ENCODE data around the gene HTR2A.

The HTR2A gene

DNA sequence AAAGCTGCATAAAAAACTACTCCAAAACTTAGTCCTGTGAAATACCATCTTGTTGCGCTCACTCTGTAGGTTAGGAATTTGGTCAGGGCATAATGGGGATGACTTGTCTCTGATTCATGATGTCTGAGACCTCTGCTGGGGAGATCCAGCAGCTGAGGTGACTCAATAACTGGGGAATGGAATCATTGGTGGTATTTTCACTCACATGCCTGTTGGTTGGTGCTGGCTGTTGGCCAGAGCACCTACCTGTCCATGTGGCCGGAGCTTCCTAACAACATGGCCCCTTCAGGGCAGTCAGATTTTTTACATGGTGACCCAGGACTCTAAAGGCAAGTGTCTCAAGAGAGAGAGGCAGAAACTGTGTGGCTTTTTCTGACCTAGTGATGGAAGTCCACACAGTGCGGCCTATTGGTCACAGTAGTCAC, 92.5 kb downstream of the HTR2A start:
- no peak overlapping the region for H3K4me3 ChIP-seq (ENCODE audit: insufficient read depth, low read length, poor library complexity, severe bottlenecking)
- no peaks in the 10 kb centered on the region for H3K27me3 ChIP-seq (ENCODE audit: low read length)
- no peaks in the 10 kb centered on the region for H3K9me2 ChIP-seq (replicated peaks; ENCODE audit: insufficient read depth, low read length)
- no peak overlapping the region for H3K9ac ChIP-seq (ENCODE audit: low read length)
- no peaks in the 10 kb centered on the region for H3K79me2 ChIP-seq (ENCODE audit: insufficient read depth, low read length)
- no peak overlapping the region for H3K27ac ChIP-seq (ENCODE audit: low read depth, low read length)
- TF ChIP-seq EZH2phosphoT487 (conservative IDR thresholded peaks at IDR 0.05; ENCODE audit: low read length): no peak
- TF ChIP-seq, protein P1, sequence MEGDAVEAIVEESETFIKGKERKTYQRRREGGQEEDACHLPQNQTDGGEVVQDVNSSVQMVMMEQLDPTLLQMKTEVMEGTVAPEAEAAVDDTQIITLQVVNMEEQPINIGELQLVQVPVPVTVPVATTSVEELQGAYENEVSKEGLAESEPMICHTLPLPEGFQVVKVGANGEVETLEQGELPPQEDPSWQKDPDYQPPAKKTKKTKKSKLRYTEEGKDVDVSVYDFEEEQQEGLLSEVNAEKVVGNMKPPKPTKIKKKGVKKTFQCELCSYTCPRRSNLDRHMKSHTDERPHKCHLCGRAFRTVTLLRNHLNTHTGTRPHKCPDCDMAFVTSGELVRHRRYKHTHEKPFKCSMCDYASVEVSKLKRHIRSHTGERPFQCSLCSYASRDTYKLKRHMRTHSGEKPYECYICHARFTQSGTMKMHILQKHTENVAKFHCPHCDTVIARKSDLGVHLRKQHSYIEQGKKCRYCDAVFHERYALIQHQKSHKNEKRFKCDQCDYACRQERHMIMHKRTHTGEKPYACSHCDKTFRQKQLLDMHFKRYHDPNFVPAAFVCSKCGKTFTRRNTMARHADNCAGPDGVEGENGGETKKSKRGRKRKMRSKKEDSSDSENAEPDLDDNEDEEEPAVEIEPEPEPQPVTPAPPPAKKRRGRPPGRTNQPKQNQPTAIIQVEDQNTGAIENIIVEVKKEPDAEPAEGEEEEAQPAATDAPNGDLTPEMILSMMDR (IDR thresholded peaks at IDR 0.05; ENCODE audit: insufficient read depth, low read length, poor library complexity, severe bottlenecking): no peak
- H4K20me1 ChIP-seq (ENCODE audit: low read depth, low read length): no peaks in the 10 kb centered on the region
- H3K36me3 ChIP-seq (ENCODE audit: low read length): no peaks in the 10 kb centered on the region
- H3F3A ChIP-seq (ENCODE audit: insufficient read depth): no peaks in the 10 kb centered on the region
- H3K4me2 ChIP-seq (ENCODE audit: low read depth, low read length, poor library complexity, severe bottlenecking): no peak overlapping the region
- no peaks in the 10 kb centered on the region for H3K9me3 ChIP-seq (ENCODE audit: insufficient read depth, low read length)
- no peak overlapping the region for H2AFZ ChIP-seq (ENCODE audit: low read depth, low read length, severe bottlenecking)

DNA sequence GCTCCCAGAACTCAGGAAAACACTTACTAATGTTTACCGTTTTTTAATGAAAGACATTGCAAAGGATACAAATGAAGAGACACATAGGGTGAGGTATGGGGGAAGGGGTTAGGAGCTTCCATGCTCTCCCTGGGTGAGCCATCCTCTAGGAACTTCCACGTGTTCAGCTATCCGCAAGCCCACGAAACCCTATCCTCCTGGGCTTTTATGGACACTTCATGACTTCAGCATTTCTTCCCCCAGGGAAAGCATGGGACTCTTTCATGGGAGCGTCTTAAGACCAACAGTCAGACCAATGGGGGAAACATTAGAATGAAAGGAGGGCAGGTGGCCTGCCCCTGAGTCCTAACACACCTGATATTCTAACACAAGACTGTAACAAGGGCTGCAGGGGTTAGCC, 93.3 kb downstream of the HTR2A start:
- Histone ChIP-seq H3K9me3 (ENCODE audit: insufficient read depth, low read length) (no peaks in the 10 kb centered on the region), H3K9ac (ENCODE audit: low read length) (no peak overlapping the region), H3K4me2 (ENCODE audit: low read depth, low read length, poor library complexity, severe bottlenecking) (no peak overlapping the region), H3K27me3 (ENCODE audit: low read length) (no peaks in the 10 kb centered on the region), H3K4me3 (ENCODE audit: insufficient read depth, low read length, poor library complexity, severe bottlenecking) (no peak overlapping the region), H2AFZ (ENCODE audit: low read depth, low read length, severe bottlenecking) (no peak overlapping the region), H3F3A (ENCODE audit: insufficient read depth) (no peaks in the 10 kb centered on the region), H3K36me3 (ENCODE audit: low read length) (no peaks in the 10 kb centered on the region), H4K20me1 (ENCODE audit: low read depth, low read length) (no peaks in the 10 kb centered on the region), H3K27ac (ENCODE audit: low read depth, low read length) (no peak overlapping the region), H3K79me2 (ENCODE audit: insufficient read depth, low read length) (no peaks in the 10 kb centered on the region), H3K9me2 (replicated peaks; ENCODE audit: insufficient read depth, low read length) (no peaks in the 10 kb centered on the region)
- no peak for TF ChIP-seq EZH2phosphoT487 (conservative IDR thresholded peaks at IDR 0.05; ENCODE audit: low read length)
- TF ChIP-seq, protein P1 (IDR thresholded peaks at IDR 0.05; ENCODE audit: insufficient read depth, low read length, poor library complexity, severe bottlenecking): no peak

DNA sequence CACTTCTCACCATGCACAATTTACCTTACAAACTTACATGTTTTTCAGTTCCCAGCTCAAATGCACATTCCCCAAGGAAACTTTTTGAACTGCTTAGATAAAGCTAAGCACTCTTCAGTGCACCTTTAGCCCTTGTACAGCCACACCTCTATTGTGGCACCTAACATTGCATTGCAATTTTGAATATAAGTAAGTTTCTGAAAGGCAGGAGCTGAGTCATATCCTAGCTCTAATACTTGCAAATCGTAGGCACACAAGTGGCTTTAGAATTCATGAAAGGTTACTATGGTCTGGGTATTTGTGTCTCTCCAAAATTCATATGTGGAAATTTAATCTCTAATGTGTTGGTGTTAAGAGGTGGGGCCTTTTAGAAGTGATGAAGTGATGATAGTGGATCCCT, 95.0 kb downstream of the HTR2A start:
- H3K4me3 ChIP-seq (ENCODE audit: insufficient read depth, low read length, poor library complexity, severe bottlenecking): no peak overlapping the region
- H3K9me2 ChIP-seq (replicated peaks; ENCODE audit: insufficient read depth, low read length): no peaks in the 10 kb centered on the region
- H2AFZ ChIP-seq (ENCODE audit: low read depth, low read length, severe bottlenecking): no peak overlapping the region
- no peak overlapping the region for H3K27ac ChIP-seq (ENCODE audit: low read depth, low read length)
- no peaks in the 10 kb centered on the region for H4K20me1 ChIP-seq (ENCODE audit: low read depth, low read length)
- peaks cover 8% of the 10 kb centered on the region; the same call in 1 of the 2 replicates for H3F3A ChIP-seq (ENCODE audit: insufficient read depth)
- H3K27me3 ChIP-seq (ENCODE audit: low read length): no peaks in the 10 kb centered on the region
- TF ChIP-seq, protein P1 (IDR thresholded peaks at IDR 0.05; ENCODE audit: insufficient read depth, low read length, poor library complexity, severe bottlenecking): no peak
- no peak for TF ChIP-seq EZH2phosphoT487 (conservative IDR thresholded peaks at IDR 0.05; ENCODE audit: low read length)
- H3K4me2 ChIP-seq (ENCODE audit: low read depth, low read length, poor library complexity, severe bottlenecking): no peak overlapping the region
- H3K36me3 ChIP-seq (ENCODE audit: low read length): no peaks in the 10 kb centered on the region
- no peaks in the 10 kb centered on the region for H3K79me2 ChIP-seq (ENCODE audit: insufficient read depth, low read length)
- H3K9ac ChIP-seq (ENCODE audit: low read length): no peak overlapping the region
- H3K9me3 ChIP-seq (ENCODE audit: insufficient read depth, low read length): no peaks in the 10 kb centered on the region

Data from SU-DHL-6 (cell line).